Hepatocyte (in vitro differentiated cells): ENCODE data around the gene LYZL4.

ENCODE experiments used
- EZH2 ChIP-seq: fragments of 200-600 bp; sonication (generic); IDR thresholded peaks from 2 replicates; pipeline ENCODE4 v1.6.1; 2016; ENCODE audit warnings: antibody characterized with exemption, mild to moderate bottlenecking, borderline replicate concordance
- EZH2phosphoT487 ChIP-seq: fragments of 200-600 bp; sonication (generic); IDR thresholded peaks from one replicate; pipeline ENCODE4 v1.6.1; 2018; ENCODE audit warnings: antibody characterized with exemption, mild to moderate bottlenecking, low read depth, moderate library complexity; ENCODE audit not compliant: unreplicated experiment, severe bottlenecking
- TF ChIP-seq, protein P1 (sequence below): fragments of 200-600 bp; sonication (generic); IDR thresholded peaks from 2 replicates; pipeline ENCODE4 v1.5.1; 2016; ENCODE audit warnings: antibody characterized with exemption, mild to moderate bottlenecking; ENCODE audit not compliant: poor library complexity

DNA sequence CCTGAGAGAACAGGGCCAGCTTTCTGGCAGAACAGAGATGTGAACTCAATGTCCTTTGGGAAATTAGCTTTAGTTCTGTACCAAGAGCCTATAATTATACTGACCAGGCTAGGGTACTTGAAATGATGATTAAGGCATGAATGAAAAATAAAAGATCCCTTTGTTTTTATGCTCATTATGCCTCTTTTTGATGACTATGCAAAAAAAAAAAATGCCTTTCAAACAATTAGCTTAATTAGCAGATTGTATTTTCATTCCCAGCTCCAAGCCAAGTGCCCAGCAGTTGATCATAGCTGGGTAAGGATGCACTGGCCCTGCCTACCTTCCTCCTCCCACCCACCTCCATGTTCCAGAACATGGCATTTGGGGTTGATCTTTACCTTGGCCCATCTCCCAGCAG, 56.8 kb downstream of the LYZL4 start:
- TF ChIP-seq, protein P1, sequence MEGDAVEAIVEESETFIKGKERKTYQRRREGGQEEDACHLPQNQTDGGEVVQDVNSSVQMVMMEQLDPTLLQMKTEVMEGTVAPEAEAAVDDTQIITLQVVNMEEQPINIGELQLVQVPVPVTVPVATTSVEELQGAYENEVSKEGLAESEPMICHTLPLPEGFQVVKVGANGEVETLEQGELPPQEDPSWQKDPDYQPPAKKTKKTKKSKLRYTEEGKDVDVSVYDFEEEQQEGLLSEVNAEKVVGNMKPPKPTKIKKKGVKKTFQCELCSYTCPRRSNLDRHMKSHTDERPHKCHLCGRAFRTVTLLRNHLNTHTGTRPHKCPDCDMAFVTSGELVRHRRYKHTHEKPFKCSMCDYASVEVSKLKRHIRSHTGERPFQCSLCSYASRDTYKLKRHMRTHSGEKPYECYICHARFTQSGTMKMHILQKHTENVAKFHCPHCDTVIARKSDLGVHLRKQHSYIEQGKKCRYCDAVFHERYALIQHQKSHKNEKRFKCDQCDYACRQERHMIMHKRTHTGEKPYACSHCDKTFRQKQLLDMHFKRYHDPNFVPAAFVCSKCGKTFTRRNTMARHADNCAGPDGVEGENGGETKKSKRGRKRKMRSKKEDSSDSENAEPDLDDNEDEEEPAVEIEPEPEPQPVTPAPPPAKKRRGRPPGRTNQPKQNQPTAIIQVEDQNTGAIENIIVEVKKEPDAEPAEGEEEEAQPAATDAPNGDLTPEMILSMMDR: no peak
- TF ChIP-seq EZH2phosphoT487 (no peak), EZH2 (no peak)
